GM21447 (cell line): ENCODE data around the gene NLRP5.
"Not testable (repeated sequence)": the region's sequence is repeated elsewhere in the genome, so short reads cannot be mapped to it uniquely, and the experiment has no call there.

ENCODE experiments used
- ATAC-seq: cut with Tn5 transposase; IDR thresholded peaks from one replicate; pipeline ENCODE4 v1.9.1; 2021; ENCODE audit not compliant: unreplicated experiment

The NLRP5 gene

GRCh38 chr19:56098237-56098636, 111.7 kb downstream of the NLRP5 start:
- ATAC-seq: not testable (repeated sequence)

GRCh38 chr19:56098731-56099568, 112.4 kb downstream of the NLRP5 start:
- no peak for ATAC-seq

- ATAC-seq: no peak
These were observed 113.3 kb downstream of the NLRP5 start for GRCh38 chr19:56099638-56100539.

GRCh38 chr19:56101095-56101494, 114.5 kb downstream of the NLRP5 start:
- ATAC-seq: no peak

GRCh38 chr19:56101746-56102535, 115.4 kb downstream of the NLRP5 start:
- ATAC-seq: no peak

- ATAC-seq: no peak
These were observed 116.5 kb downstream of the NLRP5 start for GRCh38 chr19:56103027-56103614.

GRCh38 chr19:56104423-56104822, 117.8 kb downstream of the NLRP5 start:
- ATAC-seq: no peak

GRCh38 chr19:56105090-56105701, 118.6 kb downstream of the NLRP5 start:
- no peak for ATAC-seq

- ATAC-seq: not testable (repeated sequence)
These were observed 119.3 kb downstream of the NLRP5 start for GRCh38 chr19:56105831-56106396.

GRCh38 chr19:56106397-56106849, 119.8 kb downstream of the NLRP5 start:
- no peak for ATAC-seq

GRCh38 chr19:56106993-56107392, 120.4 kb downstream of the NLRP5 start:
- ATAC-seq: no peak

GRCh38 chr19:56107626-56108351, 121.2 kb downstream of the NLRP5 start:
- ATAC-seq: no peak

- ATAC-seq: no peak
These were observed 122.0 kb downstream of the NLRP5 start for GRCh38 chr19:56108447-56109195.

GRCh38 chr19:56109226-56109625, 122.7 kb downstream of the NLRP5 start:
- ATAC-seq: no peak

- no peak for ATAC-seq
These were observed 124.2 kb downstream of the NLRP5 start for GRCh38 chr19:56110515-56111448.
